H7 (cell line): Measurements from ENCODE around the gene ESRRG. TPM values are rescaled to one million over a fixed set of nuclear protein-coding genes. Genes with fewer than 3 reads are reported as not detected.
"Not testable (repeated sequence)": the region's sequence is repeated elsewhere in the genome, so short reads cannot be mapped to it uniquely, and the experiment has no call there.

Source experiments
- DNase-seq: peaks from one replicate; pipeline ENCODE4 v3.0.0; 2012
- H3K27me3 ChIP-seq: 2 replicates; pipeline ENCODE4 v1.6.0; 2011; ENCODE audit warnings: mild to moderate bottlenecking, low read length; ENCODE audit not compliant: control insufficient read depth, insufficient read depth
- H3K36me3 ChIP-seq: replicated peaks from 2 replicates; pipeline ENCODE4 v1.5.1; 2011; ENCODE audit warnings: low read length; ENCODE audit not compliant: control insufficient read depth, insufficient read depth
- H3K4me3 ChIP-seq: 2 replicates; pipeline ENCODE4 v1.5.1; 2011; ENCODE audit warnings: low read depth, mild to moderate bottlenecking, control low read depth, low read length, moderate library complexity; ENCODE audit not compliant: insufficient read depth
- total RNA-seq: library from RNA; depleted of rRNA; stranded (reverse); fragments of >200 nt; shearing (Covaris generic); gene quantifications from 2 replicates; pipeline ENCODE4 v1.2.3, GENCODE V29; 2014

The ESRRG gene
- total RNA-seq, 1 experiment from 2014 or later, result 2.3 TPM

GRCh38 chr1:216726435-216726834 is 3.2 kb upstream of the ESRRG start:
- H3K27me3 ChIP-seq, result peaks cover 8% of the 10 kb centered on the region; the same call in 1 of the 2 replicates
- no peaks in the 10 kb centered on the region for H3K36me3 ChIP-seq
- no peak for DNase-seq
- no peak overlapping the region for H3K4me3 ChIP-seq

GRCh38 chr1:216722821-216723220 is 408 bp downstream of the ESRRG start:
- no peak for DNase-seq

GRCh38 chr1:216721863-216722262 is 1.4 kb downstream of the ESRRG start:
- DNase-seq, result no peak
- H3K4me3 ChIP-seq, result no peak overlapping the region
- H3K27me3 ChIP-seq, result peaks cover 8% of the 10 kb centered on the region; the same call in 1 of the 2 replicates
- H3K36me3 ChIP-seq, result no peaks in the 10 kb centered on the region

More at GRCh38 chr1:216722821-216723220, 408 bp downstream of the ESRRG start:
- Histone ChIP-seq H3K36me3 (no peaks in the 10 kb centered on the region), H3K4me3 (peak overlapping the region; percentile 46), H3K27me3 (peaks cover 8% of the 10 kb centered on the region; the same call in 1 of the 2 replicates)

GRCh38 chr1:216721062-216721461 is 2.2 kb downstream of the ESRRG start:
- no peak overlapping the region for H3K4me3 ChIP-seq
- no peak for DNase-seq
- H3K27me3 ChIP-seq, result peaks cover 8% of the 10 kb centered on the region; the same call in 1 of the 2 replicates
- H3K36me3 ChIP-seq, result no peaks in the 10 kb centered on the region

- H3K27me3 ChIP-seq, result no peaks in the 10 kb centered on the region
Measured at GRCh38 chr1:216711712-216712111, 11.5 kb downstream of the ESRRG start.

GRCh38 chr1:216710598-216711333 is 12.5 kb downstream of the ESRRG start:
- Histone ChIP-seq H3K36me3 (no peaks in the 10 kb centered on the region), H3K4me3 (no peak overlapping the region), H3K27me3 (no peaks in the 10 kb centered on the region)
- no peak for DNase-seq

More at GRCh38 chr1:216711712-216712111, 11.5 kb downstream of the ESRRG start:
- no peak for DNase-seq
- H3K4me3 ChIP-seq, result no peak overlapping the region
- no peaks in the 10 kb centered on the region for H3K36me3 ChIP-seq

GRCh38 chr1:216710055-216710454 is 13.2 kb downstream of the ESRRG start:
- no peak for DNase-seq
- Histone ChIP-seq H3K36me3 (no peaks in the 10 kb centered on the region), H3K4me3 (no peak overlapping the region), H3K27me3 (no peaks in the 10 kb centered on the region)

GRCh38 chr1:216705676-216706075 is 17.6 kb downstream of the ESRRG start:
- Histone ChIP-seq H3K4me3 (no peak overlapping the region), H3K36me3 (no peaks in the 10 kb centered on the region), H3K27me3 (no peaks in the 10 kb centered on the region)
- DNase-seq, result no peak

- DNase-seq, H3K36me3 ChIP-seq, H3K4me3 ChIP-seq, H3K27me3 ChIP-seq: not testable (repeated sequence)
Measured at GRCh38 chr1:216704065-216704464, 19.2 kb downstream of the ESRRG start.

- Histone ChIP-seq H3K4me3 (no peak overlapping the region), H3K27me3 (no peaks in the 10 kb centered on the region)
- DNase-seq, result no peak
Measured at GRCh38 chr1:216702170-216702569, 21.1 kb downstream of the ESRRG start.

GRCh38 chr1:216700779-216701178 is 22.4 kb downstream of the ESRRG start:
- H3K27me3 ChIP-seq, result no peaks in the 10 kb centered on the region
- DNase-seq, result no peak

More at GRCh38 chr1:216702170-216702569, 21.1 kb downstream of the ESRRG start:
- no peaks in the 10 kb centered on the region for H3K36me3 ChIP-seq

GRCh38 chr1:216691710-216692109 is 31.5 kb downstream of the ESRRG start:
- Histone ChIP-seq H3K27me3 (no peaks in the 10 kb centered on the region), H3K36me3 (no peaks in the 10 kb centered on the region), H3K4me3 (no peak overlapping the region)
- DNase-seq, result no peak

More at GRCh38 chr1:216700779-216701178, 22.4 kb downstream of the ESRRG start:
- Histone ChIP-seq H3K36me3 (no peaks in the 10 kb centered on the region), H3K4me3 (no peak overlapping the region)

GRCh38 chr1:216690603-216691002 is 32.6 kb downstream of the ESRRG start:
- no peak for DNase-seq
- H3K36me3 ChIP-seq, result no peaks in the 10 kb centered on the region
- no peak overlapping the region for H3K4me3 ChIP-seq
- no peaks in the 10 kb centered on the region for H3K27me3 ChIP-seq

GRCh38 chr1:216688127-216688657 is 35.0 kb downstream of the ESRRG start:
- no peak for DNase-seq
- Histone ChIP-seq H3K36me3 (no peaks in the 10 kb centered on the region), H3K27me3 (no peaks in the 10 kb centered on the region), H3K4me3 (no peak overlapping the region)
